Astrocyte (in vitro differentiated cells and primary cell): ENCODE results near the gene IGF2BP3.
"Not testable (repeated sequence)": the region's sequence is repeated elsewhere in the genome, so short reads cannot be mapped to it uniquely, and the experiment has no call there.

Experiments used
- EZH2 ChIP-seq: IDR thresholded peaks from 2 replicates; pipeline ENCODE4 v1.6.1; 2012; ENCODE audit warnings: mild to moderate bottlenecking, low read length, inconsistent platforms; ENCODE audit not compliant: insufficient read depth
- TF ChIP-seq, protein P1 (sequence below): IDR thresholded peaks from 2 replicates; pipeline ENCODE4 v1.5.1; 2011; ENCODE audit warnings: low read depth, mild to moderate bottlenecking, inconsistent platforms, low read length, moderate library complexity; ENCODE audit not compliant: insufficient read depth

DNA sequence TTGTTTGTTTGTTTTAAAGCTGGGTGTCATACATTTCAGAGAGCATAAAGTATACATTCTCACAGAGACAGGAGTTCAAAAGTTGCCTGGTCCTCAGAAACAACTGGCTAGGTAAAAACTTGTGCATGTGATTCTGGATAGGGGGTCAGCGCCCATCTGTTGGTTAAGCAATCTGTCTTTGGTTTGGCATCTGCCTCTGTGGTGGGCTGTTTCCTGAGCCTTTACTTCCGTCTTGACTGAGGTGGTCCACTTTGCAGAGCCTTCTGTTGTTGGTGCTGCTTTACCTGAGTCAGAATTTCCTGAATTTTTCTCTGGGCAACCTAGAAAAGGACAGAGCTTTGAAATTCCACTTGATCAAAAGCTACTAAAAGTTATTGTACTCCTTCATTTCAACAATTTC lies 158.2 kb downstream of the IGF2BP3 start:
- not testable (repeated sequence) for TF ChIP-seq EZH2
- TF ChIP-seq, protein P1, sequence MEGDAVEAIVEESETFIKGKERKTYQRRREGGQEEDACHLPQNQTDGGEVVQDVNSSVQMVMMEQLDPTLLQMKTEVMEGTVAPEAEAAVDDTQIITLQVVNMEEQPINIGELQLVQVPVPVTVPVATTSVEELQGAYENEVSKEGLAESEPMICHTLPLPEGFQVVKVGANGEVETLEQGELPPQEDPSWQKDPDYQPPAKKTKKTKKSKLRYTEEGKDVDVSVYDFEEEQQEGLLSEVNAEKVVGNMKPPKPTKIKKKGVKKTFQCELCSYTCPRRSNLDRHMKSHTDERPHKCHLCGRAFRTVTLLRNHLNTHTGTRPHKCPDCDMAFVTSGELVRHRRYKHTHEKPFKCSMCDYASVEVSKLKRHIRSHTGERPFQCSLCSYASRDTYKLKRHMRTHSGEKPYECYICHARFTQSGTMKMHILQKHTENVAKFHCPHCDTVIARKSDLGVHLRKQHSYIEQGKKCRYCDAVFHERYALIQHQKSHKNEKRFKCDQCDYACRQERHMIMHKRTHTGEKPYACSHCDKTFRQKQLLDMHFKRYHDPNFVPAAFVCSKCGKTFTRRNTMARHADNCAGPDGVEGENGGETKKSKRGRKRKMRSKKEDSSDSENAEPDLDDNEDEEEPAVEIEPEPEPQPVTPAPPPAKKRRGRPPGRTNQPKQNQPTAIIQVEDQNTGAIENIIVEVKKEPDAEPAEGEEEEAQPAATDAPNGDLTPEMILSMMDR = not testable (repeated sequence)
